Suppressor macrophage treated with lipopolysaccharide for 1 hour (primary cell): Measurements from ENCODE around the gene MOG.
A peak's percentile ranks its signal among the peaks of the same experiment; 100 is the strongest.

Source experiments
- DNase-seq, 3 donors: peaks; one replicate each; pipeline ENCODE4 v3.0.0-alpha.2; 2020 to 2022

The MOG gene

GRCh38 chr6:29656798-29657197 is at the start of gene MOG:
Gene MOG, plus strand, starts transcription at chr6:29657092. Its CDS starts 118 bp downstream, at chr6:29657210.
- no peak for DNase-seq

- no peak for DNase-seq
These were observed 48.8 kb upstream of the MOG start for GRCh38 chr6:29608131-29608530.

GRCh38 chr6:29610540-29610939 is 46.4 kb upstream of the MOG start:
- no peak for DNase-seq

GRCh38 chr6:29611426-29611825 is 45.5 kb upstream of the MOG start:
- no peak for DNase-seq

- no peak for DNase-seq
These were observed 38.9 kb upstream of the MOG start for GRCh38 chr6:29617782-29618554.

GRCh38 chr6:29619578-29620160 is 37.2 kb upstream of the MOG start:
- DNase-seq, result peak; percentile 31 to 64 (median 46)

GRCh38 chr6:29620630-29621029 is 36.3 kb upstream of the MOG start:
- no peak for DNase-seq

GRCh38 chr6:29624520-29624961 is 32.4 kb upstream of the MOG start:
- DNase-seq, result no peak

- DNase-seq, result no peak
These were observed 31.5 kb upstream of the MOG start for GRCh38 chr6:29625337-29625930.

- DNase-seq, result no peak
These were observed 29.7 kb upstream of the MOG start for GRCh38 chr6:29626948-29627754.

GRCh38 chr6:29627755-29628418 is 29.0 kb upstream of the MOG start:
- DNase-seq, result peak; percentile 70 to 81 (median 73)

GRCh38 chr6:29628419-29629281 is 28.2 kb upstream of the MOG start:
- peak; percentile 60 to 78 (median 63) for DNase-seq

GRCh38 chr6:29629571-29629970 is 27.3 kb upstream of the MOG start:
- no peak for DNase-seq

- no peak for DNase-seq
These were observed 26.6 kb upstream of the MOG start for GRCh38 chr6:29630315-29630714.

GRCh38 chr6:29631209-29631810 is 25.6 kb upstream of the MOG start:
- no peak for DNase-seq

- peak in 1 of 3 donors; percentile 49 for DNase-seq
These were observed 24.8 kb upstream of the MOG start for GRCh38 chr6:29631860-29632731.

- peak; percentile 76 to 95 (median 89) for DNase-seq
These were observed 23.9 kb upstream of the MOG start, which contains the start of gene GABBR1 for GRCh38 chr6:29632789-29633533. Gene GABBR1, minus strand, starts transcription at chr6:29633183. Its CDS starts 798 bp downstream, at chr6:29632385.

GRCh38 chr6:29633534-29633905 is 23.4 kb upstream of the MOG start:
- DNase-seq, result no peak

- no peak for DNase-seq
These were observed 19.6 kb upstream of the MOG start for GRCh38 chr6:29637247-29637646.
